ENCODE measurements around the gene FRMD5.

Gene FRMD5

DNA sequence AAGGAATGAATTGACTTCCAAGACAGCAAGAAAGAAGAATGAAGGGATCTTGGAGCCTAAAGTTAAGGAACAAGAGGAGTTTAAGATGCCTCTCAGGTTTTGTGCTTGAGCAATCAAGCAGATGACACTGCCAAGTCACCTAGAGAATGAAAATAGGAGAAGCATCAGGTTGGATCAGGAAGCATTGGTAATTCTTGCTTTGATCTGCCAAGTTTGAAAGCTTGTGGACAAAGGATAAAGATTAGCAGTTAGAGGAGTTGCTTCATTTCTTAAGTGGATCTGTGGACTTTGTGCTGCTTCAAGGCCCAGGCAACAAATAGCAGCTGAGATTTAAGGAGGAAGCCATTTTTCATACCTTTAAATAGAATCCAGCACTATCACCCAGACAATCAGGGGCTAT, 35.6 kb downstream of the FRMD5 start:
- no peak for DNase-seq

GRCh38 chr15:44158111-44158510, 37.0 kb downstream of the FRMD5 start:
- DNase-seq = no peak

DNA sequence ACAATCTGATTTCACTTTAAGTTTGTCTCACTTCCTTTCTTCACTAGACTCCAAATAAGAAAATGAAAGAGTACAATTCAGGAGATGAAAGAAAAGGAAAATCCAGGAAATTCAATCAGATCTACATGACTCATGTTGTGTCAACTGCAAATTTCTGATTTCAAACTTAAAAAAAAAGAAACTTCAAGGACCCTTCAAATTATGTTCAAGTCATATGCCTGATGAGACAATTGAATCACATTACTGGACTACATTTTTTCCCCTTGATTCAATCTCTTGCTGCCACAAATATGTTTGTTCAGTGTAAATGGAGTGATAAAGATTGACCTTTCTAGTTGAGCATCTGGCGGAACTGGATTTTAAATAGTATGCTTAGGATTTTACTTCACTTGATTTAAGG, 37.4 kb downstream of the FRMD5 start:
- peak; percentile 22 for DNase-seq

DNA sequence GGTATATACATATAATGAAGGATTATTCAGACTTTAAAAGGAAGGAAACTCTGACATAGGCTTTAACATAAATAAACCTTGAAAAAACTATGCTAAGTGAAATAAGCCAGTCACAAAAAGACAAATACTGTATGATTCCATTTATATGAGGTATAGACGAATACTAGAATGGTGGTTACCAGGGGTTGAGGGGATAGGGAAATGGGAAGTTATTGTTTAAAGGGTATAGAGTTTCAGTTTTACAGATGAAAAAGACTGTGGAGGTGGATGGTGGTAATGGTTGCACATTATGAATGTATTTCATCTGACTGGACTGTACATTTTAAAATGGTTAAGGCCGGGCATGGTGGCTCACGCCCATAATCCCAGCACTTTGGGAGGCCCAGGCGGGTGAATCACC, 41.7 kb downstream of the FRMD5 start:
- DNase-seq = no peak

- DNase-seq = no peak
These were observed 45.8 kb downstream of the FRMD5 start for GRCh38 chr15:44149224-44149623.

GRCh38 chr15:44148580-44148979, 46.5 kb downstream of the FRMD5 start:
- no peak for DNase-seq

DNA sequence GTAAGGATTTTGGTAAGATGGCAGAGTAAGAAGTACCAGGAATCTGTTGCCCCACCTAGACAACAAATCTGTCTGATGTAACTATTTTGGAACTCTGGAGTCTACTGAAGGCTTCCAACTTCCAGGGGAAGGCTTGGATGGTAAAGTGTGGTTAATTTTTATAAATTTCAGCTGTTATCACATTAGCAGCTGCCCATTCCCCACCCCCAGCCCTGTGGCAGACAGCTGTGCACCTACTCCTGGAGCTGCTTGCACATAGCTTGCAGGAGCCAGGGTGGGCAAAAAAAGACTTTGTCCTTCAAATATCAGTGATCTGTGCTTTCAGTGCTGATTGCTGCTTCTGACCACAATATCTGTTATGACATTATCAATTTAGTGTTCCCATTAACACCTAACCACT, 47.4 kb downstream of the FRMD5 start:
- DNase-seq = no peak

GRCh38 chr15:44145495-44145894, 49.6 kb downstream of the FRMD5 start:
- no peak for DNase-seq

GRCh38 chr15:44144992-44145391, 50.1 kb downstream of the FRMD5 start:
- DNase-seq = no peak

DNA sequence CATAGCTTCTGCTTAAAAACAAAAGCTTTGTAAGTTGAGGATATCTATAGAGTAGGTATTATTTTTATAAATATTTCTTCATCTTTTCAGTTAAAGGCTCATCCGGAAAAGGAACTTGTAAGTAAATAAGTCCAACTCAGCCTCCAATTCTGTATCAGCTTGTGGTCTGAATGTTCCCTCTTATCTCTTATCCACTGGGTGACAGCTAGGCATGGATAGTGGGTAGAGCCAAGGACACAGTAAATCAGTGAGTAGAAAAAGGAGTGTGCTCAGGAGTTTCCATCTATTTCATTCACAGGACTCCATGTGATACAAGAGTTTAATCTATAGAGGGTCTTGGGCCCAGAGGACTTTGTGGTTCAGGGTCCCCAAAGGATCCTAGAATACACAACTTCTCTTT, 50.9 kb downstream of the FRMD5 start:
- no peak for DNase-seq

DNA sequence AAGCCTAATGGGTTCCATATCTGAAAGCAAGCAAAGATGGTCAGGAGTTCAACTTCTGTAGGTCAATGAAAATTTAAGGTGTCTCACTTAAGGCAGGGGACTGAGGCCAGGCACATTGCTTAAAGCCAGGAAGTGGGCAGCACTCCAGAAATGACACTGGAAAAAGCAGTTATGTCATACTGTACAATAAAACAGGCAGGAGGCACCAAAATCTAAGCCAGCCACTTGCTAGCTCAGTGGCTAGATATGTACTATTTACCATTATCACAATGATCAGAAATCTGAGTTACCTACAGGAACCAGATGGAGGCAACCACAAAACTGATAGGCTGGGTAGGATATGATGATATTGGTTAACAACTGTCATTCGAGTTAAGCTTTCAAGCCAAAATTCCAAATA, 57.3 kb downstream of the FRMD5 start:
- no peak for DNase-seq

GRCh38 chr15:44136991-44137477, 58.0 kb downstream of the FRMD5 start:
- no peak for DNase-seq

DNA sequence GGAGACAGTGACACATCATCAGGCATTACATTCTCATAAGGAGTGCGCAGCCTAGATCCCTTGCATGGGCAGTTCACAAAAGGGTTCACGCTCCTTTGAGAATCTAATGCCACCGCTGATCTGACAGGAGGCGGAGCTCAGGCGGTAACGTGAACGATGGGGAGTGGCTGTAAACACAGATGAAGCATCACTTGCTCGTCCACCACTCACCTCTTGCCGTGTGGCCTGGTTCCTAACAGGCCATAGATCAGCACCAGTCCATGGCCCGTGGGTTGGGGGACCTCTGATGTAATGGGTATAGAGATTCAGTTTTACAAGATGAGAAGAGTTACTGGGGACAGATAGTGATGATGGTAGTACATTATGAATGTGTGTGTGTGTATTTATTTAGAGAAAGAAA, 63.0 kb downstream of the FRMD5 start:
- DNase-seq = no peak

GRCh38 chr15:44130778-44131177, 64.3 kb downstream of the FRMD5 start:
- DNase-seq = no peak

- no peak for DNase-seq
These were observed 65.2 kb downstream of the FRMD5 start for GRCh38 chr15:44129911-44130310.

GRCh38 chr15:44128443-44128842, 66.6 kb downstream of the FRMD5 start:
- no peak for DNase-seq

GRCh38 chr15:44125879-44126278, 69.2 kb downstream of the FRMD5 start:
- no peak for DNase-seq

DNA sequence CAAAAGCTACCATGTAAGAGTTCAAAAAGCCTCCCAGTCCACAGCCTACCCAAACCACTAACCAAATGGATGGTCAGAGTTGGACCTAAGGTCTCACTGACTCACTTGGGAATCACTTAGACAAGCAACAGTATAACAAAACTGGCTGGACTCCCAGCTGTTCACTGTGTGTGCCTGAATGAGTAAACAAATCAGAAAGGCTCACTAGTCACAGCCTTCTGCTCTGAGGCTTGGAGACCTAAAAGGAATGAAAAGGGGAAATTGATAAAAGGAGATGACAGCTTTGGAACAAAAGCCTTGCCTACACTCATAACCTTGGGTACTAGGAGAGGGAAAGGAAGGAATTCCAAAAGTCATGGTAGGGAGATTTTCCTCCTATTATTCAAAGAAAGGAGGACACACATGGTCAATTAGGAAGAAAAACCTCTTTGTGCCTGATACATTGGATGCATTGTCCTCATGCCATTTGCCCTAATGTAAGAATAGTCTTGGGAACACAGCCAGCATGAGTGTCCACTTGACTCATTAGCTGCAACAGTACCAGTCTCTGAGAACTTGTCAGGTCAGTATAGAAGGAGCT, 92.3 kb downstream of the FRMD5 start:
- DNase-seq = no peak

DNA sequence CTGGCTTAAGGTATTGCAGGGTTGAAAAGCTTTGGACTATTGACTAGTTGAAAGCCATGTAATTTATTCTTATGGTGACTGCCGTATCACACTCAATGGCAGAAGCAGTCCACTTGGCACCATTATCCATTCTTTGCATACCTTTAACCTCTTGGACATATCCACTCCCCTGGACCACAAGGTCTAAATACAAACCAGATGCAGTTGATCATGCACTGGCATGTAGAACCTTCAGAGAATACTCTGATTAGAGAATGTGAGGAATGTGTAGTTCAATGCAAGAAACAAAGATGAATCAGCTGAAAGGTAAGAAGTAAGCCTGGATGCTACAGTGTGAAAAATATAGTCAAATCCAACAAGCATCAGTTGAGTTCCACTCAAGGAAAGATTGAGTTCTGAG, 93.1 kb downstream of the FRMD5 start:
- no peak for DNase-seq

DNA sequence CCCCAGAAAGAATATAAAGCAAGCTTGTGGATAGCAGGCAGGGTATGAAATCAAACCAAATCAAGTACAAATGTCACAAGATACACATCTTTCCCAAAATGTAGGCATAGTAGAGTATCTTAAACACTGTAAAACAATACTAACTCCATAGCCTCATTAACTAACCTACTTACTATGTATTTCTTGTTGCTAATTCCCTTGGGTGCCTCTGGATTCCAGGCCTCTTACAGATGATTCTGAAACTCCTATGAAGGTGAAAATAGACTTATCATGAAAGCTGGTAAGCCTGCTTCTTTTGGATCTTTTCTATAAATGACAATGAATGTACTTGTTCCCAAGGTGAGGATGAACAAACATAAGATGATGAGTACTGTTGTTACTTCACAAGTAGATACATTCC, 93.8 kb downstream of the FRMD5 start:
- no peak for DNase-seq

DNA sequence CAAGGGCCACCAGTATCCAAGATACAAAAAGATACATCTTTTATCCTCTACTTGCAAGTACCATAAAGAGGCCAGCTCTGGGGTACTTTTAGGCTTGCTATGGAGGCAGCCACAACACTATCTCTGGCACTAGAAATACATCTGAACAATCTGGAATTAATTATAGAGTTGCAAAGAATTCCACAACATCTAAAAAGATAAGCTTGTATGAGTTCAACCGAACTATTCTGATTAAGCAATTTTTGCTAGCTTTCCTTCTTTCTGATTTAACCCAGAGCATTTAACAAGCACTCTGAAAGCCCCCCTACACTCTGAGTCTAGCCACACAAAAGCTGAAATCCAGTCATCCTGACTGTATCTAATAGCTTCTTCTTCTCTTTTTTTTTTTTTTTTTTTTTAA, 95.4 kb downstream of the FRMD5 start:
- DNase-seq = no peak

DNA sequence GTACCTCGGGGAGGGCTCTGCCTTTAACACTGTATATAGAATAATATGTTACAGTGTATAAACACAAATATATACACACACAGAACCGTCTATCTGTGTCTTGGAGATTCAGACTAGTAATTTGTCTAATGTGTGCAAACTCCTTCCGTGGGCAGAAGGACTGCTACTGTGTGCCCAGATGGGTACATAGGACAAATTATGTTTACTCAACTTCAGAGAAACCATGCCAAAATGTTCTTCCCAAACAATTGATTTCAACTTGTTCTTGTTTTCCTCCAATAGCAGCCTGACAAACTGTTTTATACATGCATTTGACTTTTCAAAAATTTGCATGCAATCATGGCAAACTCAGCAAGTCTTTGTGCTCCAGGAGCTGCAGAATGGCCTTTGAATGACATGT, 97.5 kb downstream of the FRMD5 start:
- DNase-seq = no peak

- DNase-seq = no peak
These were observed 98.5 kb downstream of the FRMD5 start for GRCh38 chr15:44096596-44096995.

GRCh38 chr15:44094781-44095180, 100.3 kb downstream of the FRMD5 start:
- DNase-seq = no peak

DNA sequence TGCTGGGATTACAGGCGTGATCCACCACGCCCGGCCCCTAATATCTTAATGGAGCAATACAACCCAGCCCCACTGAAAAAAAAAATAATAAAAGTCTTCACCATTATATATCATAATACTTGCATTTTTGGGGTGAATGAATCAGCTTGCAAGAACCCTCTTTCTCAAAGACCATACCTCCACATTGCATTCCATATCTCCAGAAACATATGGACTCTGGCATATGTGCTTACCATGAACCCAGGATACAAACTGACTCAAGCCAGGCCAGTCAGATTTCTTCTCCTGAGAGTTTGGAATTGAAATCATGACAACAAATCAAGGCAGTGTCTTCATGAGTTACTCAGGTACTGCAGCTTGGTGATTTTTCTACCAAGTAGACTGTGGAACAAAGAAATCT, 101.2 kb downstream of the FRMD5 start:
- DNase-seq = no peak

DNA sequence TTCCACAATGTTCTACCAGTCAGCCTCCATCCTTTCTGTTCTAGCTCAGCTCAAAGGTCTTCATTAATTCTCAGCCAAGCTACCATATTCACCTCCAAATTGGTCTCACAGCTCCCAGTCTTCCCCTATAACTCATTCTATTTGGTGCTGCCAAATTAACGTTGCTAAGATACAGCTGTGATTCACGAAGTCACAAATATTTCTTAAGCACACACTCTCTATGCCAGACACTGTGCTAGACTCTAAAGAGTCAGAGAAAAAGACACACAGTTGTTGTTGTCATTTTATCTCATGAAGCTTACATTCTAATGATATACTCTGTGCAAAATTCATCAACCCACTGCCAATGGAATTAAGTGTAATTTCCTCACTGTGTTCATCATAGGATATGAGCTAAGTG, 102.8 kb downstream of the FRMD5 start:
- no peak for DNase-seq

Measured in inflammatory macrophage treated with lipopolysaccharide for 4 hours (primary cell).